Fibroblast of skin of left biceps (primary cell): ENCODE data around the gene POLA2.

ENCODE experiments used
- DNase-seq, 2 experiments: peaks; one replicate each; pipeline ENCODE4 v3.0.0-alpha.2; 2013; ENCODE audit warnings: low read depth in 2 of 2

POLA2 gene

GRCh38 chr11:65334696-65335295, 73.0 kb downstream of the POLA2 start:
- no peak for DNase-seq

GRCh38 chr11:65338676-65339075, 76.9 kb downstream of the POLA2 start:
- no peak for DNase-seq

- no peak for DNase-seq
Measured at GRCh38 chr11:65340226-65340625, 78.5 kb downstream of the POLA2 start.

- no peak for DNase-seq
Measured at GRCh38 chr11:65341856-65342255, 80.1 kb downstream of the POLA2 start.
